PC-3 (cell line): ENCODE measurements around the gene DBR1. TPM values are rescaled to one million over a fixed set of nuclear protein-coding genes. Genes with fewer than 3 reads are reported as not detected.
A peak's percentile ranks its signal among the peaks of the same experiment; 100 is the strongest.
"Not testable (repeated sequence)": the region's sequence is repeated elsewhere in the genome, so short reads cannot be mapped to it uniquely, and the experiment has no call there.

Experiments
- ATAC-seq: fragments of 200-7000 bp; cut with Tn5 transposase; 2 replicates; pipeline ENCODE4 v1.9.1; 2020; ENCODE audit warnings: mild to moderate bottlenecking, moderate library complexity
- BruUV-seq: library from RNA; stranded (reverse); fragments of 400-500 nt; replicated peaks from 2 replicates; lab custom pipeline; 2021; lab: Mats Ljungman, UMichigan
- CTCF ChIA-PET: fragments of 300-600 bp; sonication (Branson Sonifier 250); formaldehyde crosslinking; loops from one replicate; lab custom pipeline; 2022; ENCODE audit warnings: antibody characterized with exemption; lab: Charles Lee
- POLR2A ChIA-PET: fragments of 300-600 bp; sonication (Branson Sonifier 250); formaldehyde crosslinking; loops from one replicate; lab custom pipeline; 2022; ENCODE audit warnings: antibody characterized with exemption; ENCODE audit not compliant: unreplicated experiment; lab: Charles Lee
- DNase-seq: peaks from one replicate; pipeline ENCODE4 v3.0.0-alpha.2; 2015
- H2AFZ ChIP-seq: fragments of 300-600 bp; sonication (generic); 2 replicates; pipeline ENCODE4 v1.6.0; 2016; ENCODE audit warnings: antibody characterized with exemption, low read length
- H3F3A ChIP-seq: fragments of 300-600 bp; sonication (generic); one replicate; pipeline ENCODE4 v1.6.0; 2017; ENCODE audit warnings: antibody characterized with exemption, low read length, control low read depth, mild to moderate bottlenecking; ENCODE audit not compliant: unreplicated experiment
- H3K27ac ChIP-seq: fragments of 300-600 bp; sonication (generic); 2 replicates; pipeline ENCODE4 v1.5.1; 2016; ENCODE audit warnings: mild to moderate bottlenecking, low read length
- H3K27me3 ChIP-seq: fragments of 300-600 bp; sonication (generic); 2 replicates; pipeline ENCODE4 v1.6.1; 2016; ENCODE audit warnings: low read length, mixed read lengths
- H3K36me3 ChIP-seq: fragments of 300-600 bp; sonication (generic); 2 replicates; pipeline ENCODE4 v1.6.1; 2016; ENCODE audit warnings: low read depth, mixed run types, low read length, mixed read lengths
- H3K4me1 ChIP-seq: fragments of 300-600 bp; sonication (generic); 2 replicates; pipeline ENCODE4 v1.5.1; 2016; ENCODE audit warnings: low read length; ENCODE audit not compliant: insufficient read depth
- H3K4me2 ChIP-seq: fragments of 300-600 bp; sonication (generic); 2 replicates; pipeline ENCODE4 v1.6.0; 2016; ENCODE audit warnings: low read length
- H3K4me3 ChIP-seq: fragments of 300-600 bp; sonication (generic); 2 replicates; pipeline ENCODE4 v1.5.1; 2016; ENCODE audit warnings: mild to moderate bottlenecking, low read length, mixed read lengths
- H3K79me2 ChIP-seq: fragments of 300-600 bp; sonication (generic); 2 replicates; pipeline ENCODE4 v1.6.1; 2017; ENCODE audit warnings: low read length, mixed read lengths
- H3K9ac ChIP-seq: fragments of 300-600 bp; sonication (generic); 2 replicates; pipeline ENCODE4 v1.6.0; 2016; ENCODE audit warnings: mild to moderate bottlenecking, low read length
- H3K9me2 ChIP-seq: fragments of 300-600 bp; sonication (generic); replicated peaks from 2 replicates; pipeline ENCODE4 v1.6.1; 2016; ENCODE audit warnings: mixed run types, low read length, mixed read lengths
- H3K9me3 ChIP-seq: fragments of 300-600 bp; sonication (generic); 2 replicates; pipeline ENCODE4 v1.6.1; 2016; ENCODE audit warnings: low read length, mixed read lengths
- H4K20me1 ChIP-seq: fragments of 300-600 bp; sonication (generic); 2 replicates; pipeline ENCODE4 v1.6.1; 2016; ENCODE audit warnings: low read length, mixed read lengths
- EZH2 ChIP-seq: fragments of 300-600 bp; sonication (generic); IDR thresholded peaks from one replicate; pipeline ENCODE4 v1.6.1; 2017; ENCODE audit warnings: antibody characterized with exemption, mild to moderate bottlenecking, low read length; ENCODE audit not compliant: unreplicated experiment
- EZH2phosphoT487 ChIP-seq: fragments of 300-600 bp; sonication (generic); IDR thresholded peaks from 2 replicates; pipeline ENCODE4 v1.6.1; 2018; ENCODE audit warnings: mild to moderate bottlenecking, antibody characterized with exemption, low read length, borderline replicate concordance
- intact Hi-C: fragments of 100-400 bp; cut with micrococcal nuclease; formaldehyde crosslinking; loops from 2 replicates; pipeline ENCODE4 v1.9.0; 2023
- total RNA-seq: library from RNA; depleted of rRNA; stranded (reverse); fragments of >200 nt; gene quantifications from 2 replicates; pipeline ENCODE4 v1.2.3, GENCODE V29; 2014
- TF ChIP-seq, protein P1 (sequence below): fragments of 300-600 bp; sonication (generic); conservative IDR thresholded peaks from 2 replicates; pipeline ENCODE4 v1.5.1; 2017; ENCODE audit warnings: antibody characterized with exemption, low read depth, mild to moderate bottlenecking, low read length

Gene DBR1
- total RNA-seq, 1 experiment from 2014 or later, result 14.0 TPM

DNA sequence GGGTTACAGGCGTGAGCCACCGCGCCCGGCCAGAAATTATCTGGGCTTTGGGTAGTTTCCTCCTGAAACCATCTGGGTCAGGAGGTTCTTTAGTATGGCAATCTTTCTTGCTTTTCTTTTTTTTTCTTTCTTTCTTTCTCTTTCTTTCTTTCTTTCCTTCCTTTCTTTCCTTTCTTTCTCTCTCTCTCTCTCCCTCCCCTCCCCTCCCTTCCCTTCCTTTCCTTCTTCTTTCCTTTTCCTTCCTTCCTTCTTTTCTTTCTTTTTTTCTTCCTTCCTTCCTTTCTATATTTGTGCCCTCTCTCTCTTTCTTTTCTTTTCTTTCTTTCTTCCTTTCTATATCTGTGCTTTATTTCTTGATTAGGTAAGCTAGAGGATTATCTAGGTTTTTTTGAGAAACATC, 17.0 kb downstream of the DBR1 start:
- H3K9ac ChIP-seq, result no peak overlapping the region
- TF ChIP-seq EZH2 (no peak), EZH2phosphoT487 (no peak)
- TF ChIP-seq, protein P1, sequence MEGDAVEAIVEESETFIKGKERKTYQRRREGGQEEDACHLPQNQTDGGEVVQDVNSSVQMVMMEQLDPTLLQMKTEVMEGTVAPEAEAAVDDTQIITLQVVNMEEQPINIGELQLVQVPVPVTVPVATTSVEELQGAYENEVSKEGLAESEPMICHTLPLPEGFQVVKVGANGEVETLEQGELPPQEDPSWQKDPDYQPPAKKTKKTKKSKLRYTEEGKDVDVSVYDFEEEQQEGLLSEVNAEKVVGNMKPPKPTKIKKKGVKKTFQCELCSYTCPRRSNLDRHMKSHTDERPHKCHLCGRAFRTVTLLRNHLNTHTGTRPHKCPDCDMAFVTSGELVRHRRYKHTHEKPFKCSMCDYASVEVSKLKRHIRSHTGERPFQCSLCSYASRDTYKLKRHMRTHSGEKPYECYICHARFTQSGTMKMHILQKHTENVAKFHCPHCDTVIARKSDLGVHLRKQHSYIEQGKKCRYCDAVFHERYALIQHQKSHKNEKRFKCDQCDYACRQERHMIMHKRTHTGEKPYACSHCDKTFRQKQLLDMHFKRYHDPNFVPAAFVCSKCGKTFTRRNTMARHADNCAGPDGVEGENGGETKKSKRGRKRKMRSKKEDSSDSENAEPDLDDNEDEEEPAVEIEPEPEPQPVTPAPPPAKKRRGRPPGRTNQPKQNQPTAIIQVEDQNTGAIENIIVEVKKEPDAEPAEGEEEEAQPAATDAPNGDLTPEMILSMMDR, result no peak
- no peaks in the 10 kb centered on the region for H3K27me3 ChIP-seq
- CTCF ChIA-PET, result no interaction called here
- H3F3A ChIP-seq, result no peaks in the 10 kb centered on the region
- no peaks in the 10 kb centered on the region for H3K9me3 ChIP-seq
- H2AFZ ChIP-seq, result no peak overlapping the region
- H3K4me1 ChIP-seq, result no peaks in the 10 kb centered on the region
- DNase-seq (no peak), ATAC-seq (no peak)
- no peaks in the 10 kb centered on the region for H3K79me2 ChIP-seq
- no peak overlapping the region for H3K27ac ChIP-seq
- intact Hi-C loops, result no loop called here
- peaks cover 8% of the 10 kb centered on the region; the same call in 1 of the 2 replicates for H3K36me3 ChIP-seq
- H4K20me1 ChIP-seq, result no peaks in the 10 kb centered on the region
- no peaks in the 10 kb centered on the region for H3K9me2 ChIP-seq
- H3K4me3 ChIP-seq, result no peak overlapping the region
- BruUV-seq, result no TSS peak
- H3K4me2 ChIP-seq, result no peak overlapping the region
- POLR2A ChIA-PET, result no interaction called here

DNA sequence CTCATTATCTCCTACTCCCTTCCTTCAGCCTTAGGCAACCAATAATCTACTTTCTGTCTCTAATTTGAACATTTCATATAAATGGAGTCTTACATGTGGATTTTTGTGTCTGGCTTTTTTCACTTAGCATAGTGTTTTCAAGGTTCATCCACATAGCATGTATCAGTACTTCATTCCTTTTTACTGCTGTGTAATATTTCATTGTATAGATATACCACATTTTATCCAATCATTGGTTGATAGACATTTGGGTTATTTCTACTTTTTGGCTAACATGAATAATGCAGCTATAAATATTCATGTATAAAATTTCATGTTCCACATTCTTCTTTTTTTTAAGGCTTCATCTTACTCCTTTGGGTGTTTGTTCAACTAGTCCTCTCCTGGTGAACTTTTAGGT, 20.2 kb downstream of the DBR1 start:
- BruUV-seq, result no TSS peak
- H3K4me2 ChIP-seq, result no peak overlapping the region
- H4K20me1 ChIP-seq, result no peaks in the 10 kb centered on the region
- no peaks in the 10 kb centered on the region for H3K9me3 ChIP-seq
- intact Hi-C loops, result no loop called here
- H3K36me3 ChIP-seq, result no peaks in the 10 kb centered on the region
- no peaks in the 10 kb centered on the region for H3F3A ChIP-seq
- H2AFZ ChIP-seq, result no peak overlapping the region
- ATAC-seq (no peak), DNase-seq (no peak)
- no peak overlapping the region for H3K27ac ChIP-seq
- ChIA-PET CTCF (no interaction called here), POLR2A (no interaction called here)
- no peaks in the 10 kb centered on the region for H3K4me1 ChIP-seq
- TF ChIP-seq EZH2 (no peak), EZH2phosphoT487 (no peak)
- TF ChIP-seq, protein P1, result no peak
- H3K4me3 ChIP-seq, result no peak overlapping the region
- no peaks in the 10 kb centered on the region for H3K9me2 ChIP-seq
- no peaks in the 10 kb centered on the region for H3K79me2 ChIP-seq
- H3K9ac ChIP-seq, result no peak overlapping the region
- no peaks in the 10 kb centered on the region for H3K27me3 ChIP-seq

DNA sequence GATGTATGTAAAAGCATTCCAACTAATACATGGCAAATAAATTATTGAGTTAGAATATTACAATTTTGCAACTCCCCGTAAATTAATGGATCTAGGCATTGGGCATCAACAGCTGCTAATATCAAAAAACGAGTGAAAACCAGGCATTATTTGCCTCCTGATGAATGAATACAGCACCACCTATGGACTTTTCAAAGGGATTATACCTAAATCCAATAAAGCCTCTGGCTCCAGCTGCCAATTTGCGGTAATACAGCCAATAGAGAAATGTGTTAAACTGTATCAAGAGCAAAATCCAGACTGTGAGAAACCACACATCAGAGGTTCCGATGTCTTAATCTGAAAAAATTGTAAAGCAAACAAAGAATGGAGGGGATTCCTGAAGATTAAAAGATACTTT, 26.2 kb downstream of the DBR1 start:
- H3K79me2 ChIP-seq, result no peaks in the 10 kb centered on the region
- no TSS peak for BruUV-seq
- H3K36me3 ChIP-seq, result no peaks in the 10 kb centered on the region
- no peaks in the 10 kb centered on the region for H3K9me2 ChIP-seq
- ChIA-PET CTCF (interaction anchor here (0.6 kb wide), 1 partner anchor 29 kb away, joined by 3 read pairs; no protein-coding TSS in a partner anchor), POLR2A (no interaction called here)
- H4K20me1 ChIP-seq, result no peaks in the 10 kb centered on the region
- 0 out of 2 replicates have a peak, but pooled peaks have one; percentile 31 for ATAC-seq
- H3K4me1 ChIP-seq, result no peaks in the 10 kb centered on the region
- H3K4me2 ChIP-seq, result no peak overlapping the region
- intact Hi-C loops, result no loop called here
- TF ChIP-seq, protein P1, result 0 out of 2 replicates have a peak, but pooled peaks have one; percentile 25
- TF ChIP-seq EZH2phosphoT487, result no peak
- no peak overlapping the region for H2AFZ ChIP-seq
- H3K27me3 ChIP-seq, result no peaks in the 10 kb centered on the region
- no peak overlapping the region for H3K9ac ChIP-seq
- H3F3A ChIP-seq, result no peaks in the 10 kb centered on the region
- no peak overlapping the region for H3K4me3 ChIP-seq
- no peaks in the 10 kb centered on the region for H3K9me3 ChIP-seq
- peak; percentile 3 for DNase-seq
- no peak overlapping the region for H3K27ac ChIP-seq

DNA sequence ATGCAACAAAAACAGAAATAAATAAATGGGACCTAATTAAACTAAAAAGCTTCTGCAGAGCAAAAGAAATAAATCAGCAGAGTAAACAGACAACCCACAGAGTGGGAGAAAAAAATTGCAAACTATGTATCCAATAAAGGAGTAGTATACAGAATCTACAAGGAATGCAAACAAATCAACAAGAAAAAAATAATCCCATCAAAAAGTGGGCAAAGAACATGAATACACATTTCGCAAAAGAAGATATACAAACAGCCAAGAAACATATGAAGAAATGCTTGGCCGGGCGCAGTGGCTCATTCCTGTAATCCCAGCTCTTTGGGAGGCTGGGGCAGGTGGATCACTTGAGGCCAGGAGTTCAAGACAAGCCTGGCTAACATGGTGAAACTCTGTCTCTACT, 32.5 kb downstream of the DBR1 start:
- CTCF ChIA-PET, H2AFZ ChIP-seq, H3K36me3 ChIP-seq, H3F3A ChIP-seq, H3K4me1 ChIP-seq, H3K9me3 ChIP-seq, ATAC-seq, intact Hi-C loops, H3K9ac ChIP-seq, POLR2A ChIA-PET, H3K27me3 ChIP-seq, H3K4me3 ChIP-seq, H3K79me2 ChIP-seq, BruUV-seq, DNase-seq, H3K4me2 ChIP-seq, H4K20me1 ChIP-seq, H3K27ac ChIP-seq, H3K9me2 ChIP-seq: not testable (repeated sequence)
